A549 (cell line): ENCODE results near the gene NUP62. TPM values are rescaled to one million over a fixed set of nuclear protein-coding genes. Genes with fewer than 3 reads are reported as not detected.

Experiments used
- ATAC-seq, 2 experiments: fragments of 200-7000 bp in 1 of 2; fragments of >200 bp in 1 of 2; cut with Nextera tagmentation in 1 of 2; cut with Tn5 transposase in 1 of 2; 3 replicates each; pipeline versions ENCODE4 v1.8.0 to v1.9.1; 2018 to 2020; ENCODE audit warnings: mild to moderate bottlenecking in 1 of 2, moderate library complexity in 1 of 2
- CTCF ChIA-PET: fragments of 300-600 bp; sonication (Branson Sonifier 250); formaldehyde crosslinking; extraction: SDS; loops from one replicate; lab custom pipeline; 2021; ENCODE audit warnings: antibody characterized with exemption, inconsistent platforms; lab: Yijun Ruan, JAX
- POLR2A ChIA-PET: fragments of 350-600 bp; formaldehyde crosslinking; extraction: SDS; loops from one replicate; lab custom pipeline; 2021; ENCODE audit warnings: antibody characterized with exemption, inconsistent platforms; lab: Yijun Ruan, JAX
- DNase-seq, 2 experiments: peaks; one replicate each; pipeline versions ENCODE4 v3.0.0 to v3.0.0-alpha.2; 2011 to 2016; ENCODE audit warnings: low read depth in 1 of 2, low spot score in 1 of 2
- FAIRE-seq: peaks from 2 replicates; lab custom pipeline; 2011; peaks lifted over from hg19 to GRCh38; lab: Jason Lieb, UNC
- H3K27ac ChIP-seq, 2 experiments: fragments of >200 bp; sonication (Bioruptor Twin); formaldehyde crosslinking; 3 replicates each; pipeline ENCODE4 v1.5.1; 2016 to 2017
- H3K4me1 ChIP-seq: fragments of >200 bp; sonication (Bioruptor Twin); formaldehyde crosslinking; 3 replicates; pipeline ENCODE4 v1.6.1; 2016
- H3K4me2 ChIP-seq: fragments of >200 bp; sonication (Bioruptor Twin); formaldehyde crosslinking; 3 replicates; pipeline ENCODE4 v1.6.1; 2016
- H3K4me3 ChIP-seq: fragments of >200 bp; sonication (Bioruptor Twin); formaldehyde crosslinking; 3 replicates; pipeline ENCODE4 v1.5.1; 2016
- H3K9me3 ChIP-seq: fragments of >200 bp; sonication (Bioruptor Twin); formaldehyde crosslinking; 3 replicates; pipeline ENCODE4 v1.6.1; 2016
- ATOH8 ChIP-seq: fragments of 250-450 bp; sonication (Bioruptor Pico); IDR thresholded peaks from 2 replicates; pipeline ENCODE4 v1.5.0; 2020; ENCODE audit warnings: low read depth, mild to moderate bottlenecking, moderate library complexity
- CBX2 ChIP-seq: fragments of 200-600 bp; sonication (generic); IDR thresholded peaks from 2 replicates; pipeline ENCODE4 v1.6.1; 2016; ENCODE audit warnings: low read depth, mild to moderate bottlenecking, borderline replicate concordance
- CHD2 ChIP-seq: fragments of 150-350 bp; IDR thresholded peaks from 2 replicates; pipeline ENCODE4 v1.6.1; 2014; ENCODE audit warnings: low read length; ENCODE audit not compliant: partially characterized antibody
- CHD4 ChIP-seq: fragments of 200-600 bp; sonication (generic); IDR thresholded peaks from 2 replicates; pipeline ENCODE4 v1.6.1; 2016; ENCODE audit warnings: antibody characterized with exemption, mild to moderate bottlenecking, borderline replicate concordance
- CTCF ChIP-seq: fragments of >200 bp; sonication (Bioruptor Twin); formaldehyde crosslinking; IDR thresholded peaks from 3 replicates; pipeline ENCODE4 v1.5.1; 2016
- ESRRA ChIP-seq: fragments of 150-350 bp; IDR thresholded peaks from 2 replicates; pipeline ENCODE4 v1.6.1; 2014; ENCODE audit warnings: mild to moderate bottlenecking, low read length, borderline replicate concordance
- FOXS1 ChIP-seq: fragments of 250-450 bp; sonication (Bioruptor Pico); IDR thresholded peaks from 2 replicates; pipeline ENCODE4 v1.5.0; 2020; ENCODE audit warnings: mild to moderate bottlenecking, moderate library complexity
- HES2 ChIP-seq: fragments of >200 bp; sonication (Bioruptor Twin); formaldehyde crosslinking; IDR thresholded peaks from 2 replicates; pipeline ENCODE4 v1.6.1; 2016
- HOXA7 ChIP-seq: fragments of 250-450 bp; sonication (Bioruptor Pico); IDR thresholded peaks from 2 replicates; pipeline ENCODE4 v1.5.0; 2020; ENCODE audit warnings: mild to moderate bottlenecking, moderate library complexity
- HOXB5 ChIP-seq: fragments of 250-450 bp; sonication (Bioruptor Pico); IDR thresholded peaks from 2 replicates; pipeline ENCODE4 v1.5.0; 2020; ENCODE audit warnings: mild to moderate bottlenecking, moderate library complexity
- JUNB ChIP-seq: fragments of >200 bp; sonication (Bioruptor Twin); formaldehyde crosslinking; IDR thresholded peaks from 2 replicates; pipeline ENCODE4 v1.6.1; 2016
- MAX ChIP-seq: IDR thresholded peaks from 2 replicates; pipeline ENCODE4 v1.6.1; 2012
- MAZ ChIP-seq: fragments of 150-350 bp; IDR thresholded peaks from 2 replicates; pipeline ENCODE4 v1.6.1; 2014; ENCODE audit warnings: antibody characterized with exemption, low read depth, low read length, borderline replicate concordance
- RARB ChIP-seq: fragments of 250-450 bp; sonication (Bioruptor Pico); IDR thresholded peaks from 2 replicates; pipeline ENCODE4 v1.8.0; 2021; ENCODE audit warnings: mild to moderate bottlenecking, moderate library complexity
- REST ChIP-seq: fragments of 200-600 bp; sonication (generic); IDR thresholded peaks from 2 replicates; pipeline ENCODE4 v1.6.1; 2016; ENCODE audit warnings: antibody characterized with exemption, mild to moderate bottlenecking, moderate library complexity
- SMC3 ChIP-seq: fragments of >200 bp; sonication (Bioruptor Twin); formaldehyde crosslinking; IDR thresholded peaks from 3 replicates; pipeline ENCODE4 v1.6.1; 2018; ENCODE audit warnings: inconsistent platforms
- SREBF2 ChIP-seq: fragments of 450-650 bp; IDR thresholded peaks from 2 replicates; pipeline ENCODE4 v1.6.1; 2014; ENCODE audit warnings: mild to moderate bottlenecking, moderate library complexity
- TP53 ChIP-seq: fragments of 250-450 bp; sonication (Bioruptor Pico); IDR thresholded peaks from 2 replicates; pipeline ENCODE4 v1.5.0; 2021; ENCODE audit warnings: mild to moderate bottlenecking, moderate library complexity
- ZFP36 ChIP-seq: fragments of 450-650 bp; IDR thresholded peaks from 2 replicates; pipeline ENCODE4 v1.6.1; 2014; ENCODE audit warnings: borderline replicate concordance; ENCODE audit not compliant: partially characterized antibody
- WGBS: methylation state at CpG from one replicate; pipeline ENCODE4 v1.1.6; 2017; ENCODE audit errors: missing lambda C conversion rate; 5-methylcytosine and 5-hydroxymethylcytosine counted together
- polyA plus RNA-seq, 4 experiments: library from polyadenylated mRNA; depleted of rRNA in 3 of 4; stranded (reverse); fragments of >200 nt; fragmentation: RNase III in 1 of 4; extraction: RNeasy Plus Mini Kit Qiagen cat#74134 plus additional on column Dnase treatment in 1 of 4; gene quantifications; 2 replicates in 3 of 4; 3 replicates in 1 of 4; pipeline ENCODE4 v1.2.3, GENCODE V29; 2011 to 2017

NUP62 gene
- polyA plus RNA-seq, 2 of the 4 experiments (the other 2 are of a cell fraction): 21.4 to 83.9 TPM

- TF ChIP-seq ATOH8 (CRISPR knock-in tag) (no peak), CHD2 (no peak), MAZ (no peak), TP53 (CRISPR knock-in tag) (no peak), RARB (CRISPR knock-in tag) (no peak), HOXB5 (CRISPR knock-in tag) (no peak), ESRRA (no peak)
Measured at GRCh38 chr19:49894879-49895565, 34.3 kb downstream of the NUP62 start (continued).

GRCh38 chr19:49894011-49894664, 35.2 kb downstream of the NUP62 start:
- WGBS: 90% methylated on average over 17 of the region's 18 CpGs
- H3K9me3 ChIP-seq: no peaks in the 10 kb centered on the region
- H3K4me3 ChIP-seq: no peak overlapping the region
- no peak overlapping the region for H3K4me2 ChIP-seq
- FAIRE-seq (no peak), DNase-seq (no peak), ATAC-seq (no peak)
- ChIA-PET CTCF (interaction anchor here (0.7 to 3.2 kb wide), 10 partner anchors 13 to 242 kb away, joined by 3 to 13 read pairs (median 4); no protein-coding TSS in a partner anchor), POLR2A (interaction anchor here (1.2 to 1.5 kb wide), 2 partner anchors 25 to 36 kb away, joined by 5 read pairs; no protein-coding TSS in a partner anchor)
- H3K4me1 ChIP-seq: peaks cover 18% of the 10 kb centered on the region; the same call in 2 of the 3 replicates
- no peak overlapping the region for H3K27ac ChIP-seq
- TF ChIP-seq HES2: no peak
- no peak for TF ChIP-seq CHD4
- TF ChIP-seq MAX: no peak
- TF ChIP-seq TP53 (CRISPR knock-in tag): no peak
- no peak for TF ChIP-seq JUNB
- TF ChIP-seq MAZ: no peak
- TF ChIP-seq ZFP36: no peak
- TF ChIP-seq ATOH8 (CRISPR knock-in tag): no peak
- no peak for TF ChIP-seq CTCF
- TF ChIP-seq SMC3: no peak
- no peak for TF ChIP-seq HOXA7 (CRISPR knock-in tag)
- no peak for TF ChIP-seq FOXS1 (CRISPR knock-in tag)
- TF ChIP-seq CHD2: no peak
- no peak for TF ChIP-seq SREBF2
- TF ChIP-seq CBX2: no peak
- TF ChIP-seq RARB (CRISPR knock-in tag): no peak
- TF ChIP-seq REST: no peak
